Stimulated activated effector memory CD8-positive, alpha-beta T cell treated with anti-CD3 and anti-CD28 coated beads, Interleukin-12 subunit alpha, Interleukin-12 subunit beta, amount 100 ng/mL, for 72 hours (primary cell): Measurements from ENCODE around the gene MMAB.
A peak's percentile ranks its signal among the peaks of the same experiment; 100 is the strongest.

Experiments
- ATAC-seq: fragments of 150-1000 bp; cut with Tn5 transposase; 2 replicates; pipeline ENCODE4 v1.10.0; 2021
- DNase-seq, 2 donors: peaks; one replicate each; pipeline ENCODE4 v3.0.0; 2021 to 2022; ENCODE audit warnings: low spot score in 2 of 2
- H3K27ac Mint-ChIP-seq: one replicate; pipeline ENCODE4 v1.8.0; 2022; ENCODE audit warnings: mild to moderate bottlenecking, mixed read lengths
- H3K36me3 Mint-ChIP-seq: one replicate; pipeline ENCODE4 v1.8.0; 2022; ENCODE audit warnings: mild to moderate bottlenecking, mixed read lengths
- H3K4me1 Mint-ChIP-seq: one replicate; pipeline ENCODE4 v1.8.0; 2022; ENCODE audit warnings: mixed read lengths
- H3K4me3 Mint-ChIP-seq: one replicate; pipeline ENCODE4 v1.8.0; 2022; ENCODE audit warnings: mild to moderate bottlenecking, mixed read lengths
- H3K9me3 Mint-ChIP-seq: one replicate; pipeline ENCODE4 v1.8.0; 2022; ENCODE audit warnings: mixed read lengths

Gene MMAB

GRCh38 chr12:109561711-109562030, 11.6 kb downstream of the MMAB start:
- Mint-ChIP-seq H3K4me3 (no peak overlapping the region), H3K9me3 (peaks cover 3% of the 10 kb centered on the region), H3K27ac (no peak overlapping the region), H3K36me3 (peaks cover 20% of the 10 kb centered on the region), H3K4me1 (no peaks in the 10 kb centered on the region)
- no peak for DNase-seq
- ATAC-seq, result no peak

DNA sequence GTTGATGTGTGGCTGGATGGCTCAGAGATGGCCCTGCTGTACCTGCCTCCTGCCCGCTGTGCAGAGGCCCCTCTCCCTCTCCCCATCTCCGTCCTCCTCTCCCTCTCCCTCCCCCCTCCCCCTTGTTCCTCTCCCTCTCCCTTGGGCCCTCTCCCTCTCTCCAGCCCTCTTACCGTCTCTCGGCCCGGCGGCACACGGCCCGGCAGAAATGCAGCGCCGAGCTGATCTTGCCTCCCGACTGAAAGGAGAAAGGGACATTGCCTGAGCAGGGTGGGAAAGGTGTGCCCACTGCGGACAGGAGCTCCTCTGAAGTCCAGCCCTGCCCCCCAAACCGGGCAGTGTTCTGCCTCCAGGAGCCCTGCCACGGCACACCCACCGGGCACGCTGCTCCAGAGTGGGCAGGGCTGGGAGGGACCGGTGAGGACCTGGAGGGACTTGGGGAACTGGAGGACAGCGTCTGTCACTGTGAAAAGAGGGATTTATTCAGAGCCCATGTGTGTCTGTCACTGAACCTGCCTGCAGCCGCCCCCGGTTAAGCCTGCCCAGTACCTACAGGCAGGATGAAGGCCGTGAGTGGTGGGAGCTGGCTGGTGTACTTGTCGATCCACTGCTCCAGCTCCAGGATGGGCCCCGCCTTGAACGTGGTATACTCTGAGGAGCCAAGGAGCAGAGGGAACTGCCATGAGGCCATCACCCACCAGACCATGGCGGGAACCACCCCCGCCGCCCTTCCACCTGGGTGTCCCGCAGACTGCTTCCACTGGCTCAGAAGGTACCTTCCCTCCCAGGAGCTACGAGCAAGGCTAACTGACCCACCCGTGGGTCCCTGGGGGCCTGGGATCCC, 12.2 kb downstream of the MMAB start:
- H3K27ac Mint-ChIP-seq, result no peak overlapping the region
- H3K4me3 Mint-ChIP-seq, result no peak overlapping the region
- ATAC-seq (no peak), DNase-seq (no peak)
- H3K36me3 Mint-ChIP-seq, result peaks cover 14% of the 10 kb centered on the region
- H3K4me1 Mint-ChIP-seq, result no peaks in the 10 kb centered on the region
- peaks cover 3% of the 10 kb centered on the region for H3K9me3 Mint-ChIP-seq

DNA sequence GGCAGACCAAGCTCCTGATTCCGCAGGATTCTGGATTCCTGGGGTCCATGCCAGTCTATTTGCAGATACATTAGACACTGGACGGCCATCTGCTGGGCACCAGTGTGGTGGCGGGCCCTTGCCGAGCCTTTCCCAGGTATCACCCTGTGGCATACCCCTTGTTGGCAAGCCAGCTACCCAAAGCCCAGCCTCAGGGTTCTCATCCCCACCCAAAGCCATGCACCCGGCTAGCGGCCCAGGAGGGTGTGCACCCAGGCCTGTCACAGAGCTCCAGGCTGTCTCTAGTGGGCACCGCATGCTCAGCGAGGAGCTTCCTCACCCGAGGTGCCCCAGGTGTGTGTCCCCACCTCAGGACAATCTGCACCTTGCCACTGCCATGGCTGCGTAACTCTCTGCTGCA, 13.7 kb downstream of the MMAB start:
- ATAC-seq (no peak), DNase-seq (no peak)
- Mint-ChIP-seq H3K36me3 (no peaks in the 10 kb centered on the region), H3K4me3 (no peak overlapping the region), H3K9me3 (peaks cover 3% of the 10 kb centered on the region), H3K4me1 (no peaks in the 10 kb centered on the region), H3K27ac (no peak overlapping the region)

- DNase-seq (no peak), ATAC-seq (no peak)
- H3K27ac Mint-ChIP-seq, result no peak overlapping the region
- H3K4me3 Mint-ChIP-seq, result no peak overlapping the region
- no peaks in the 10 kb centered on the region for H3K4me1 Mint-ChIP-seq
- H3K9me3 Mint-ChIP-seq, result peaks cover 3% of the 10 kb centered on the region
- H3K36me3 Mint-ChIP-seq, result no peaks in the 10 kb centered on the region
Measured at GRCh38 chr12:109559200-109559505, 14.2 kb downstream of the MMAB start.

- ATAC-seq (no peak), DNase-seq (no peak)
- no peaks in the 10 kb centered on the region for H3K36me3 Mint-ChIP-seq
- H3K27ac Mint-ChIP-seq, result no peak overlapping the region
- H3K4me3 Mint-ChIP-seq, result no peak overlapping the region
- no peaks in the 10 kb centered on the region for H3K4me1 Mint-ChIP-seq
- peaks cover 3% of the 10 kb centered on the region for H3K9me3 Mint-ChIP-seq
Measured at GRCh38 chr12:109558374-109559199, 14.7 kb downstream of the MMAB start.

DNA sequence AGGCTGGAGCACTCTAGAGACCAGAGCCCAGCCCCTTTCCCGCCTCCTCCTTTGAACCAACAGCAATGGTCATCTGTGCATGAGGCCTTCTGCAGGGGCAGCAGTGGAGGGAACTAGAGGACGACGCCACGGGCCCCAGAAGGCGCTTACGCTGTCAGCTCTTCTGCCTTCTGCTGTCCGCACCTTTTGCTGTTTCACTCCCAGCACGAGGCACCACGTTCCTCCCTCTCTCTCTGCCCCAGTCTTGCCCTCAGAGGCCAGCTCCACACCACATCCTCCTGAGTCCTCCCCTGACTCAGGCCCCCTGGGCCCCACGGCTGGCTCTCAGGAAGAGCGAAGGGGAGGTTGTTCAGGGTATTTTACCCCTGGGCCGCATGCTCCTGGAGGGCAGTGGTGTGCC, 15.5 kb downstream of the MMAB start:
- Mint-ChIP-seq H3K9me3 (peaks cover 3% of the 10 kb centered on the region), H3K27ac (no peak overlapping the region)
- ATAC-seq, result peak; percentile 9

GRCh38 chr12:109557200-109557599, 16.1 kb downstream of the MMAB start:
- H3K36me3 Mint-ChIP-seq, result no peaks in the 10 kb centered on the region
- no peak overlapping the region for H3K4me3 Mint-ChIP-seq
- DNase-seq (no peak), ATAC-seq (no peak)
- peaks cover 2% of the 10 kb centered on the region for H3K9me3 Mint-ChIP-seq
- peaks cover 5% of the 10 kb centered on the region for H3K4me1 Mint-ChIP-seq
- H3K27ac Mint-ChIP-seq, result no peak overlapping the region

More for the DNA sequence above, 15.5 kb downstream of the MMAB start:
- Mint-ChIP-seq H3K4me3 (no peak overlapping the region), H3K4me1 (no peaks in the 10 kb centered on the region), H3K36me3 (no peaks in the 10 kb centered on the region)
- DNase-seq, result no peak

GRCh38 chr12:109555431-109556315, 17.6 kb downstream of the MMAB start:
- Mint-ChIP-seq H3K36me3 (no peaks in the 10 kb centered on the region), H3K4me1 (peaks cover 5% of the 10 kb centered on the region), H3K9me3 (no peaks in the 10 kb centered on the region), H3K4me3 (no peak overlapping the region), H3K27ac (no peak overlapping the region)
- DNase-seq (no peak), ATAC-seq (no peak)

DNA sequence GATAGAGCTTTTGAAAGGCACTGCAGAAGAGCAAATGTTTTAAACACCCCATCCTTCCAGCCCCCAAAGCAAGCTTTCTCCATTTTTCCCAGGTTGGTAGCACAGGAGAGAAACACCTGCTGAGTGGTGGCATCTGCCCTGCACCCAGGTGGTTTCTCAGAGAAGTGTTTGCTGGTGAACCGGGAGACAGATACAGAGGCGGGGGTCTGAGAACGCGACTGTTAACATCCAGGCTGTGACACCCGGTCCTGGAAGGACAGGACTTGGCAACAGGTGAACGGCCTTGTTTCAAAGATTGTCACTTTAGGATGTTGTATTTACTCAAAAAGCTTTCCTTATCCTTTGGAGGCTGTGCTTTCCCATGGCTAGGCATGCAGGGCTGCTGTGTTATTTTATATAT, 18.5 kb downstream of the MMAB start:
- Mint-ChIP-seq H3K36me3 (no peaks in the 10 kb centered on the region), H3K4me3 (no peak overlapping the region), H3K4me1 (peaks cover 5% of the 10 kb centered on the region), H3K9me3 (no peaks in the 10 kb centered on the region), H3K27ac (no peak overlapping the region)
- ATAC-seq (no peak), DNase-seq (no peak)

- H3K9me3 Mint-ChIP-seq, result no peaks in the 10 kb centered on the region
- no peak overlapping the region for H3K27ac Mint-ChIP-seq
- H3K36me3 Mint-ChIP-seq, result no peaks in the 10 kb centered on the region
- no peak for DNase-seq
- ATAC-seq, result no peak
- H3K4me3 Mint-ChIP-seq, result no peak overlapping the region
- H3K4me1 Mint-ChIP-seq, result peaks cover 5% of the 10 kb centered on the region
Measured at GRCh38 chr12:109553906-109554500, 19.3 kb downstream of the MMAB start.

DNA sequence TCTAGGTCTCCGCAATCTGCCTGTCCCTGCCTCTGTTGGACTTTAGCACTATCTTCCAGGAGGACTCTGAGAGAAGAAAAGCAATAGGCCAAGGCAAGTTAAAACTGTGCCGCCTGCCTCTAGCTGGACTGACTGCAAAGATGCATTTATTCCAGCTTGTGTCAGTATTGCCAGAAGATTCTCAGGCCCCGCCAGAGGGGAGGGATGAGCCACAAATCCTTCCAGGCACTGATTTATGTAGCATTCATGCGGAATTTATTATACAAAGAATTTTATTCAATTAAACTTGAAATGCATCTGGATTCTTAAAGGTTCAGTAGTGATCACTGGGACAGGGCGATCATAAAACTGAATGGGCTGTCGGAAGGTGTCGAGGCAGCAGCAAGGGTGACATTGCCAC, 19.8 kb downstream of the MMAB start:
- H3K4me1 Mint-ChIP-seq, result peaks cover 5% of the 10 kb centered on the region
- H3K4me3 Mint-ChIP-seq, result no peak overlapping the region
- no peaks in the 10 kb centered on the region for H3K36me3 Mint-ChIP-seq
- H3K9me3 Mint-ChIP-seq, result no peaks in the 10 kb centered on the region
- H3K27ac Mint-ChIP-seq, result no peak overlapping the region
- ATAC-seq (no peak), DNase-seq (no peak)

- no peak overlapping the region for H3K4me3 Mint-ChIP-seq
- no peak overlapping the region for H3K27ac Mint-ChIP-seq
- no peaks in the 10 kb centered on the region for H3K9me3 Mint-ChIP-seq
- ATAC-seq (no peak), DNase-seq (no peak)
- H3K4me1 Mint-ChIP-seq, result peaks cover 5% of the 10 kb centered on the region
- no peaks in the 10 kb centered on the region for H3K36me3 Mint-ChIP-seq
Measured at GRCh38 chr12:109552971-109553370, 20.3 kb downstream of the MMAB start.

DNA sequence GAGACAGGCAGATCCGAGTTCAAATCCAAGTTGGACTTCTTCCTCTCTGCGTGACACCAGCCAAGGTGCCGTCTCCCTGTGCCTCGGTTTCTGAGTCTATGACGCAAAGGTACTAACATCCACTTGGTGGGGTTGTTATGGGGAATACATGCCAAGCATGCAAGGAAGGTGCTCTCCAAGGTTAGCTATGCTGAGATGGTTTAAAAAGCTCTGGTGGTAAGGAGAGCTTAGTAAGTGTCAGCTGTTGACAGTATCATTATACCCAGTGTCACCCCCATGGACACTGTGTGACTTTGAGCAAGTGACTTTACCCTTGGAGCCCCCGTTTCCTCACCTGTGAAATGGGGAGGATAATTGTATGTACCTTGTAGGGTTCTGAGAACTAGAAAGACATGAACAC, 22.2 kb downstream of the MMAB start:
- ATAC-seq (no peak), DNase-seq (no peak)
- Mint-ChIP-seq H3K9me3 (no peaks in the 10 kb centered on the region), H3K4me1 (peaks cover 14% of the 10 kb centered on the region), H3K27ac (no peak overlapping the region), H3K36me3 (no peaks in the 10 kb centered on the region), H3K4me3 (no peak overlapping the region)

DNA sequence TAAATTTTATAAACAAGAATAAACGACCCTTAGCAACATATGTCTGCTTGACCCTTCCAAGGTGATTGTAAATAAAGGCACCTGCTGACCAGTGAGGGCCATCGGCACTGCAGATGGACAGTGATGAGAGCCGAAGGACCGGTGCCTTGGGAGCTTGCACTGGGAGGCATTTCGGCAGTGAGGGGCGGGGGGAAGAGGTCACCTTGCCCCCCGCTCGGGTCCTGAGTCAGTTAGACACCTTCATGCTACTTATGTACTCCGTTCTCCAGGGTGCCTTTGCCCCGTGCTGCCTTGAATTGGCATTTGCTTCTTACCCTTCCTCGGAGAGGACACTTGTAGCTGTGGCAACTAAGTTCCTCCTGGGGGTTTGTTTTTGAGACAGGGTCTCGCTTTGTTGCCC, 23.0 kb downstream of the MMAB start:
- Mint-ChIP-seq H3K27ac (no peak overlapping the region), H3K4me1 (peaks cover 21% of the 10 kb centered on the region), H3K4me3 (no peak overlapping the region), H3K9me3 (no peaks in the 10 kb centered on the region), H3K36me3 (no peaks in the 10 kb centered on the region)
- DNase-seq (no peak), ATAC-seq (no peak)

GRCh38 chr12:109549613-109550270, 23.6 kb downstream of the MMAB start:
- ATAC-seq (no peak), DNase-seq (no peak)
- H3K36me3 Mint-ChIP-seq, result no peaks in the 10 kb centered on the region
- peaks cover 26% of the 10 kb centered on the region for H3K4me1 Mint-ChIP-seq
- no peak overlapping the region for H3K27ac Mint-ChIP-seq
- no peaks in the 10 kb centered on the region for H3K9me3 Mint-ChIP-seq
- no peak overlapping the region for H3K4me3 Mint-ChIP-seq
